HepG2 (cell line): Measurements from ENCODE around the gene SLC5A6. TPM values are rescaled to one million over a fixed set of nuclear protein-coding genes. Genes with fewer than 3 reads are reported as not detected.

Experiments used
- AHR ChIP-seq: IDR thresholded peaks from 2 replicates; pipeline ENCODE4 v1.6.1; 2018; ENCODE audit warnings: missing genetic modification reagents, missing compliant biosample characterization
- BATF2 ChIP-seq: sonication (generic); formaldehyde crosslinking; IDR thresholded peaks from 2 replicates; pipeline ENCODE4 v1.8.0; 2022; ENCODE audit warnings: mild to moderate bottlenecking, missing genetic modification reagents, moderate library complexity
- DMAP1 ChIP-seq: IDR thresholded peaks from 2 replicates; pipeline ENCODE4 v1.6.1; 2016
- LBX2 ChIP-seq: sonication (generic); formaldehyde crosslinking; IDR thresholded peaks from 2 replicates; pipeline ENCODE4 v1.5.0; 2020; ENCODE audit warnings: missing genetic modification reagents, mild to moderate bottlenecking, borderline replicate concordance
- POLR2AphosphoS5 ChIP-seq: IDR thresholded peaks from 2 replicates; pipeline ENCODE4 v1.6.1; 2012; ENCODE audit warnings: low read depth, low read length
- SALL2 ChIP-seq: sonication (generic); formaldehyde crosslinking; IDR thresholded peaks from 2 replicates; pipeline ENCODE4 v1.8.1; 2023; ENCODE audit warnings: mild to moderate bottlenecking, missing genetic modification reagents, inconsistent platforms
- YEATS4 ChIP-seq: sonication (generic); formaldehyde crosslinking; IDR thresholded peaks from 2 replicates; pipeline ENCODE4 v1.4.0; 2020; ENCODE audit warnings: missing genetic modification reagents, borderline replicate concordance
- ZBTB44 ChIP-seq: sonication (generic); formaldehyde crosslinking; IDR thresholded peaks from 2 replicates; pipeline ENCODE4 v1.4.0; 2020; ENCODE audit warnings: missing genetic modification reagents
- ZNF253 ChIP-seq: sonication (generic); formaldehyde crosslinking; IDR thresholded peaks from 2 replicates; pipeline ENCODE4 v1.8.0; 2022; ENCODE audit warnings: mild to moderate bottlenecking, missing genetic modification reagents, borderline replicate concordance
- ZNF260 ChIP-seq: sonication (generic); formaldehyde crosslinking; IDR thresholded peaks from 2 replicates; pipeline ENCODE4 v1.4.0; 2020; ENCODE audit warnings: missing genetic modification reagents, low read depth, mild to moderate bottlenecking, borderline replicate concordance
- polyA plus RNA-seq, 8 experiments: library from polyadenylated mRNA; depleted of rRNA in 3 of 8; stranded (reverse) in 7 of 8; unstranded in 1 of 8; fragments of >200 nt; fragmentation: Illumina TruSeq in 4 of 8; extraction: Trizol in 4 of 8; gene quantifications; 2 replicates each; pipeline versions ENCODE4 v1.2.1 to v1.2.3, GENCODE V29; 2011 to 2016; ENCODE audit warnings: low read depth in 4 of 8, missing spikeins in 1 of 8, mixed read lengths in 1 of 8; ENCODE audit not compliant: insufficient read depth in 1 of 8
- total RNA-seq, 5 experiments: library from RNA; depleted of rRNA; stranded (reverse); fragments of >200 nt; fragmentation: Illumina TruSeq; extraction: Trizol; gene quantifications; 2 replicates each; pipeline ENCODE4 v1.2.3, GENCODE V29; 2016; ENCODE audit warnings: low read depth in 1 of 5
- TF ChIP-seq, protein P1 (sequence below): sonication (generic); formaldehyde crosslinking; IDR thresholded peaks from 2 replicates; pipeline ENCODE4 v1.4.0; 2020; ENCODE audit warnings: missing genetic modification reagents
- TF ChIP-seq, protein P2 (sequence below): sonication (generic); formaldehyde crosslinking; IDR thresholded peaks from 2 replicates; pipeline ENCODE4 v1.5.1; 2020; ENCODE audit warnings: mild to moderate bottlenecking, missing genetic modification reagents, moderate library complexity
- TF ChIP-seq, protein P3 (sequence below): sonication (generic); formaldehyde crosslinking; IDR thresholded peaks from 2 replicates; pipeline ENCODE4 v1.5.1; 2020; ENCODE audit warnings: missing genetic modification reagents, mild to moderate bottlenecking, borderline replicate concordance

SLC5A6 gene
- total and polyA plus RNA-seq, 2 of the 13 experiments (the other 11 are each of a cell fraction or from before 2014, with no cell fraction given): 135 to 417 TPM

DNA sequence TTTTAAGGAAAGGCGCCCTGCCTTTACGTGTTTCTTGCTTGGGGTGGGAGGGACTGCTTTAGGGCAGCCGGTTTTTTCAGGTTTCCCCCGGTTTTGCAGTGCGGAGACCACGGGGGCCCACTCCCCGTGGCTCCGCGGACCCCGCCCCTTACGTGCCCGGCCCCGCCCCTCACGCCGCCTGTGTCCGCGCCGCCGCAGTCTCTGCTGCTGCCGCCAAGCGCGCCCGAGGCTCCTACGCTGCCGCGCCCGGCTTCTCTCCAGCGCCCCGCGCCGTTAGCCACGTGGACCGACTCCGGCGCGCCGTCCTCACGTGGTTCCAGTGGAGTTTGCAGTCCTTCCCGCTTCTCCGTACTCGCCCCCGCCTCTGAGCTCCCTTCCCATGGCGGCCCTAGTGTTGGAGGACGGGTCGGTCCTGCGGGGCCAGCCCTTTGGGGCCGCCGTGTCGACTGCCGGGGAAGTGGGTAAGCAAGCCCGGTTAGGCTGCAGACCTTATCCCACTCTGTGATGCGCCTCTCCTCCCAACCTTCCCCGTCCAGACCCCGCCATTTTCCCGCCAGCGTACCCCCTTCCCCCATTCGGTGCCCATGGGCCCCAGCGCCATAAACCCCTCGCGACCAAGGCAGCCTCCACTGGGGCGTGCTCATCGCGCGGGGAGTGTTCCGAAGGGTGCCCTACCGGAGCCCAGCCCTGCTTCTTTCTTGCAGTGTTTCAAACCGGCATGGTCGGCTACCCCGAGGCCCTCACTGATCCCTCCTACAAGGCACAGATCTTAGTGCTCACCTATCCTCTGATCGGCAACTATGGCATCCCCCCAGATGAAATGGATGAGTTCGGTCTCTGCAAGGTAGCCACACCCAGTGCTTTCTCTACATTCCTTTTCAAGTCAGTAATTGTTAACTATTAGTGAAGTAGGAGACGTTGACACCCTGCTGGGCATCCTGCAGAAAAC is 5.4 kb upstream of the SLC5A6 start, which contains the start of gene CAD (continued):
- TF ChIP-seq, protein P1, sequence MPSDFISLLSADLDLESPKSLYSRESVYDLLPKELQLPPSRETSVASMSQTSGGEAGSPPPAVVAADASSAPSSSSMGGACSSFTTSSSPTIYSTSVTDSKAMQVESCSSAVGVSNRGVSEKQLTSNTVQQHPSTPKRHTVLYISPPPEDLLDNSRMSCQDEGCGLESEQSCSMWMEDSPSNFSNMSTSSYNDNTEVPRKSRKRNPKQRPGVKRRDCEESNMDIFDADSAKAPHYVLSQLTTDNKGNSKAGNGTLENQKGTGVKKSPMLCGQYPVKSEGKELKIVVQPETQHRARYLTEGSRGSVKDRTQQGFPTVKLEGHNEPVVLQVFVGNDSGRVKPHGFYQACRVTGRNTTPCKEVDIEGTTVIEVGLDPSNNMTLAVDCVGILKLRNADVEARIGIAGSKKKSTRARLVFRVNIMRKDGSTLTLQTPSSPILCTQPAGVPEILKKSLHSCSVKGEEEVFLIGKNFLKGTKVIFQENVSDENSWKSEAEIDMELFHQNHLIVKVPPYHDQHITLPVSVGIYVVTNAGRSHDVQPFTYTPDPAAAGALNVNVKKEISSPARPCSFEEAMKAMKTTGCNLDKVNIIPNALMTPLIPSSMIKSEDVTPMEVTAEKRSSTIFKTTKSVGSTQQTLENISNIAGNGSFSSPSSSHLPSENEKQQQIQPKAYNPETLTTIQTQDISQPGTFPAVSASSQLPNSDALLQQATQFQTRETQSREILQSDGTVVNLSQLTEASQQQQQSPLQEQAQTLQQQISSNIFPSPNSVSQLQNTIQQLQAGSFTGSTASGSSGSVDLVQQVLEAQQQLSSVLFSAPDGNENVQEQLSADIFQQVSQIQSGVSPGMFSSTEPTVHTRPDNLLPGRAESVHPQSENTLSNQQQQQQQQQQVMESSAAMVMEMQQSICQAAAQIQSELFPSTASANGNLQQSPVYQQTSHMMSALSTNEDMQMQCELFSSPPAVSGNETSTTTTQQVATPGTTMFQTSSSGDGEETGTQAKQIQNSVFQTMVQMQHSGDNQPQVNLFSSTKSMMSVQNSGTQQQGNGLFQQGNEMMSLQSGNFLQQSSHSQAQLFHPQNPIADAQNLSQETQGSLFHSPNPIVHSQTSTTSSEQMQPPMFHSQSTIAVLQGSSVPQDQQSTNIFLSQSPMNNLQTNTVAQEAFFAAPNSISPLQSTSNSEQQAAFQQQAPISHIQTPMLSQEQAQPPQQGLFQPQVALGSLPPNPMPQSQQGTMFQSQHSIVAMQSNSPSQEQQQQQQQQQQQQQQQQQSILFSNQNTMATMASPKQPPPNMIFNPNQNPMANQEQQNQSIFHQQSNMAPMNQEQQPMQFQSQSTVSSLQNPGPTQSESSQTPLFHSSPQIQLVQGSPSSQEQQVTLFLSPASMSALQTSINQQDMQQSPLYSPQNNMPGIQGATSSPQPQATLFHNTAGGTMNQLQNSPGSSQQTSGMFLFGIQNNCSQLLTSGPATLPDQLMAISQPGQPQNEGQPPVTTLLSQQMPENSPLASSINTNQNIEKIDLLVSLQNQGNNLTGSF: peak; percentile 68; the same call in 1 of the 2 replicates
- TF ChIP-seq SALL2 (CRISPR knock-in tag) (0 out of 2 replicates have a peak, but pooled peaks have one; percentile 47), ZNF260 (CRISPR knock-in tag) (0 out of 2 replicates have a peak, but pooled peaks have one; percentile 54), POLR2AphosphoS5 (peak; percentile 60), DMAP1 (CRISPR knock-in tag) (peak; percentile 77; the same call in 1 of the 2 replicates), ZBTB44 (peak; percentile 65; the same call in 1 of the 2 replicates), LBX2 (CRISPR knock-in tag) (0 out of 2 replicates have a peak, but pooled peaks have one; percentile 32), ZNF253 (CRISPR knock-in tag) (peak; percentile 66; the same call in 1 of the 2 replicates), BATF2 (peak; percentile 41; the same call in 1 of the 2 replicates), YEATS4 (CRISPR knock-in tag) (peak; percentile 90; the same call in 1 of the 2 replicates), AHR (CRISPR knock-in tag) (0 out of 2 replicates have a peak, but pooled peaks have one; percentile 27)
- TF ChIP-seq, protein P2, sequence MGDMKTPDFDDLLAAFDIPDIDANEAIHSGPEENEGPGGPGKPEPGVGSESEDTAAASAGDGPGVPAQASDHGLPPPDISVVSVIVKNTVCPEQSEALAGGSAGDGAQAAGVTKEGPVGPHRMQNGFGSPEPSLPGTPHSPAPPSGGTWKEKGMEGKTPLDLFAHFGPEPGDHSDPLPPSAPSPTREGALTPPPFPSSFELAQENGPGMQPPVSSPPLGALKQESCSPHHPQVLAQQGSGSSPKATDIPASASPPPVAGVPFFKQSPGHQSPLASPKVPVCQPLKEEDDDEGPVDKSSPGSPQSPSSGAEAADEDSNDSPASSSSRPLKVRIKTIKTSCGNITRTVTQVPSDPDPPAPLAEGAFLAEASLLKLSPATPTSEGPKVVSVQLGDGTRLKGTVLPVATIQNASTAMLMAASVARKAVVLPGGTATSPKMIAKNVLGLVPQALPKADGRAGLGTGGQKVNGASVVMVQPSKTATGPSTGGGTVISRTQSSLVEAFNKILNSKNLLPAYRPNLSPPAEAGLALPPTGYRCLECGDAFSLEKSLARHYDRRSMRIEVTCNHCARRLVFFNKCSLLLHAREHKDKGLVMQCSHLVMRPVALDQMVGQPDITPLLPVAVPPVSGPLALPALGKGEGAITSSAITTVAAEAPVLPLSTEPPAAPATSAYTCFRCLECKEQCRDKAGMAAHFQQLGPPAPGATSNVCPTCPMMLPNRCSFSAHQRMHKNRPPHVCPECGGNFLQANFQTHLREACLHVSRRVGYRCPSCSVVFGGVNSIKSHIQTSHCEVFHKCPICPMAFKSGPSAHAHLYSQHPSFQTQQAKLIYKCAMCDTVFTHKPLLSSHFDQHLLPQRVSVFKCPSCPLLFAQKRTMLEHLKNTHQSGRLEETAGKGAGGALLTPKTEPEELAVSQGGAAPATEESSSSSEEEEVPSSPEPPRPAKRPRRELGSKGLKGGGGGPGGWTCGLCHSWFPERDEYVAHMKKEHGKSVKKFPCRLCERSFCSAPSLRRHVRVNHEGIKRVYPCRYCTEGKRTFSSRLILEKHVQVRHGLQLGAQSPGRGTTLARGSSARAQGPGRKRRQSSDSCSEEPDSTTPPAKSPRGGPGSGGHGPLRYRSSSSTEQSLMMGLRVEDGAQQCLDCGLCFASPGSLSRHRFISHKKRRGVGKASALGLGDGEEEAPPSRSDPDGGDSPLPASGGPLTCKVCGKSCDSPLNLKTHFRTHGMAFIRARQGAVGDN (CRISPR knock-in tag): peak; percentile 98
- TF ChIP-seq, protein P3, sequence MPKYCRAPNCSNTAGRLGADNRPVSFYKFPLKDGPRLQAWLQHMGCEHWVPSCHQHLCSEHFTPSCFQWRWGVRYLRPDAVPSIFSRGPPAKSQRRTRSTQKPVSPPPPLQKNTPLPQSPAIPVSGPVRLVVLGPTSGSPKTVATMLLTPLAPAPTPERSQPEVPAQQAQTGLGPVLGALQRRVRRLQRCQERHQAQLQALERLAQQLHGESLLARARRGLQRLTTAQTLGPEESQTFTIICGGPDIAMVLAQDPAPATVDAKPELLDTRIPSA (CRISPR knock-in tag): no peak
